HG02973 (cell line): ENCODE results near the gene TMIGD3.
"Not testable (repeated sequence)": the region's sequence is repeated elsewhere in the genome, so short reads cannot be mapped to it uniquely, and the experiment has no call there.

Experiments
- ATAC-seq: cut with Tn5 transposase; IDR thresholded peaks from one replicate; pipeline ENCODE4 v1.9.1; 2021; ENCODE audit warnings: moderate library complexity; ENCODE audit not compliant: unreplicated experiment

The TMIGD3 gene

DNA sequence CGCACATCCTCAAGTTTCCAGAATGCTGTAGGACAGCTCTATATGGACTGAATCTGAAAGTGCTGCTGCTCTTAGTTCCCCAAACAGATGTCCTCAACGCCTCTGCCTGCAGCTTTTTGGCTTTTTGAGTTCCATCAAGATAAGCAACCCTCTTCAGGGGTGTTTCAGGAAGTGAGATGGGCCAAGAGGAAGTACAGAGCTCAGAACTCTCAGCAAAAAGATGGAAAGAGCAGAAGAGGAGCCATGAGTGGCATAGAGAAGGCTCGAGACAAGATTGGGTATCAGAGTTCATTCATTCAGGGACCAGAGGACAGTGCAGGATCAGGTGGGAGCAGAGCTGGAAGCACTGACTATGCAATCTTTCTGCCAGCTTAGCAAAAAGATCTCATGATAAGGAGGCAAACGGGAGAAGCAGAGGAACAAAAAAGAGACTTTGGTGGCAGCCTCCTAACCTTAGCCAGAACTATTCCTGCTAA, at the start of gene TMIGD3, which contains the start of gene ADORA3:
Gene TMIGD3 (minus strand): TSS at position 49 of the 476 bp plus-strand sequence. CDS start 279 bp downstream, outside the sequence.
Gene ADORA3 (minus strand): TSS at position 49 of the 476 bp plus-strand sequence. CDS start 279 bp downstream, outside the sequence.
- no peak for ATAC-seq

- no peak for ATAC-seq
These were observed 49.8 kb upstream of the TMIGD3 start for GRCh38 chr1:111553196-111553595.

DNA sequence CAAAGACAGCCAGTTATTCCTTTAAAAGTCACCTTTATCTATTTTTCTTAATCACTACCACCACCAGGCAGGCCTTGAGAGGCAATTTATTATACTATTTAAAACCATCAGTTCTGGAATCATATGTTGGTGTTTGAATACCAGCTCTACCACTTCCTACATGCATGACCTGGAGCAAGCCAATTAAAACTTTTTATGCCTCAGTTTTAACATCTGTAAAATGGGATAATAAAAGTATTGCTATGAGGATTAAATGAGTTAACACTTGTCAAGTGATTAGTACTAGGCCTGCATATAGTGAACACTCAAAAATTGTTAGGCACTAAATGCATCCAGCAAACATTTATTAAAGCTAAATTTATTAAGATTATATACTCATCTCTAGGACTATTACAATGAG, 49.2 kb upstream of the TMIGD3 start:
- no peak for ATAC-seq

- no peak for ATAC-seq
These were observed 48.4 kb upstream of the TMIGD3 start for GRCh38 chr1:111551623-111552411.

DNA sequence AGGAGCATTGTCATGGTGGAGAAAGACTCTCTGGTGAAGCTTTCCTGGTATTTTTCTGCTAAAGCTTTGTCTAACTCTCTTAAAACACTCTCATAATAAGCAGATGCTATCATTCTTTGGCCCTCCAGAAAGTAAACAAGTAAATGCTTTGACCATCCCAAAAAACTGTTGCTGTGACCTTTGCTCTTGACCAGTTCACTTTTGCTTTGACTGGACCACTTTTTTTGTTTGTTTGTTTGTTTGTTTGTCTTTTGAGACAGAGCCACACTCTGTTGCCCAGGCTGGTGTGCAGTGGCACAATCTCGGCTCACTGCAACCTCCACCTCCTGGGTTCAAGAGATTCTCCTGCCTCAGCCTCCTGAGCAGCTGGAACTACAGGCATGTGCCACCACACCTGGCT, 44.4 kb upstream of the TMIGD3 start:
- not testable (repeated sequence) for ATAC-seq

GRCh38 chr1:111542187-111542586, 38.8 kb upstream of the TMIGD3 start:
- ATAC-seq: no peak

DNA sequence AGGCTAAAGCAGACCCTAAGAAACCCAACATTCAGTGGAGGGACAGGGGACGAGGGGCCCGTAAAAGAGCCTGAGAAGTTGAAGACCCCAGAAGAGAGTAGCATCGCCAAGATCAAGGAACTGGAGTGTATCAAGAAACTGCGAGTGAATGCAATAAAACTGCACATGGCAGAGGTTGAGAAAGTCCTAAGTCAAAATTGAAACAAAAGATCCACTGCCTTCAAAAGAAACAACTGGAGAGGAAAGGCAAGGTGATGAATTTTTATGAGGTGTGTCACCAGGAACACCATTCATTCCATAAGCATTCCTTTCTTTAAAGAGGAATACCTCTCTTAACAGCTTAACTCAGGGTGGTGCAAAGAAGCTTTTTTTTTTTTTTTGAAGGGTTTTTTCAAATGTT, 38.3 kb upstream of the TMIGD3 start:
- no peak for ATAC-seq

DNA sequence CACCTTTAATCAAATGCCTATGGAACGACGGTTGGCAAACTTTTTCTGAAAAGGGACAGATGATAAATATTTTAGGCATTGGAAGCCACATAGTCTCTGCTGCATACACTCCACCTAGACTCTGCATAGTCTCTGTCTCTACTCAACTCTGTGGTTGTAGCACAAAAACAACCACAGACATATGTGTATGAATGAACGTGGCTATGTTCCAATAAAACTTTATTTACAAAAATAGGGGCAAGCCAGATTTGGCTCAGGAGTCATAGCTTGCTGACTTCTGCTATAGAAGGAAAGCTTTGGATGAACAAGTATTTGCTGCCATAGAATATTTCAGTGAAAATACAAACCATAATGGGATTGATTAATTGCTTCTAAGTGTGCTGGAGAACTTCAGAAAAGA, 37.5 kb upstream of the TMIGD3 start:
- ATAC-seq: no peak

- ATAC-seq: no peak
These were observed 35.1 kb upstream of the TMIGD3 start for GRCh38 chr1:111538343-111539025.

GRCh38 chr1:111535256-111536191, 32.1 kb upstream of the TMIGD3 start:
- no peak for ATAC-seq

DNA sequence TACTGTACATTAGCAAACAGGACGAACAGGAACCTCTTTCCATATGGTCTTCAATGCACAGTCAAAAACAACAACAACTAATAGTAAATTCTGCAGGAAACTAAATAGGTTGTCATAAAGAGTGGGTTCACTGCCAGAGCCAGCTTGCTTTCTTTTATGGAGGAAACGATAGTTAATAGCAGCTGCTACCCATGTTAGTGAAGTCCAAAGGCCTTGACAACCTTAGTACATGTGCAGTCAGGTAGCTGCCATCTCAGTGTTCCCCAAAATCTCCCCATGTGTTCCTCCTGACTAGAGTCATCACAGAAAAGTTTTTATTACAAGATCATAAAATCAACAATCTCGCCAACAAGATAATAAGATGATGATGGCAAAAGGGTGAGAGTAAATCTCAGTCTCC, 16.6 kb upstream of the TMIGD3 start:
- no peak for ATAC-seq

DNA sequence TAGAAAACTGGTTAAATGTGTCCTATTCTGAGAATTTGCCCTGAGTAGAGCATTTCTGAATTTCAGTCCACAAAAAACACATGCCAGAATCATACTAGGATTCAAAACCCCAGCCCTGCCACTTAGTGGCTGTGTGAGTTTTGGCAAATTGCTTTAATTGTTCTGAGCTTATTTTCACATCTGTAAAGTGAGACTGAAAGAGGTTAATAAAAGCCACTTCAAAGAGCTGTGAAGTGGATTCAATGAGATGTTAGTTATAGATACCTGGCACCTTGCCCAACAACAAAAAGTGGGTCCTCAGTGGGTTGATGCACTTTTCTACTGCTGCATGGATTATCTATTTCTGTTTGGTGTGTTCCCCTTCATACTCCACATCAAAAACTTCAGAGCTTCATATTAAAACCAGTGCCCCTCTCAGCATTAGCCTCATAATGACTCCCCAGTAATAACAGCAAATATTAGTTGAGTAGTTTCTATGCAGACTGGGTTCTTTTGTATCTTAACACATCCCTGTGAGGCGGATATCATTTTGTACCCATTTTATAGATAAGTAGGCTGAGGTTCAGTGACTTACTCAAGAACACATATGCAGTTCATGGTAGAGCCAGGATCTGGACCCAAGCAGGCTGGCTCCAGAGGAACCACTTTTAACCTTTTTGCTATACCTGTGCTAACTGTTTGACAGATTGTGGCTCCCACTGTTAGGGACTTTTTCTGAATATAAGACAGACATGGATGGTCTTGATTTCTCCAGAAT, 14.2 kb upstream of the TMIGD3 start:
- no peak for ATAC-seq

- ATAC-seq: no peak
These were observed 12.6 kb upstream of the TMIGD3 start for GRCh38 chr1:111516005-111516535.

DNA sequence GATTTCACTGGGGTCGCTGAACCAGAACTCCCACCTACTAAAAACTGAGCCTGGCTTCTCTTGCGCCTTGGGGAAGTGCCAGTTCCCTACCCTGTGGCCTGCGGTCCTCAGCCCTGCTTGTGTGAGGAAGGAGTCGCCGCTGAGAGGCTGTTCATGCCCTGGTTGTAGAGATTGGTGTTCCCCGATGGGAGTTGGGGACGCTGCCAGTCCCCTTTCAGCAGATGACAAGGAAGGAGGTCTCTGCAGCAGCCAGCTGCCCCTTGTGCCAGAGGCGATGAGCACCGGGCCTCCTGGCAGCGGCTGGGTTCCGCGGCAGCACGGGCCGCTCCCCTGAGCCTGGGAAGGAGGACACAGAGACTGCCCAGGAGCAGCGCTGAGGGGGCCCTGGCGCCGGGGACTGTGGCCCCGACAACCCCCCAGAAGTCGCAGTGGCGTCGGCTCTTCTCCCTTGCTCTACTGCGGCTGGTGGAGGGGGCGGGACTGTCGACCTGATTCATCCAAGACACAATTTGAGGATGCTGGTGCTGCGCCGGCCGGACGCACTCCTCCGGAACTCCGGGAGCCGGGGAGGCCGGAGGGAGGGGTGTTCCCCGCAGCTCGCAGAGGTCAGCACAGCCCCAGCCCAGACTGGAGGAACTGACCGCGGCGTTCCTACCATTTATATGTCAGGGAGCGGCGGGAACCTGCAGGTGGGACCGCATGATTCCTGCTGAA, 12.0 kb upstream of the TMIGD3 start:
- no peak for ATAC-seq

DNA sequence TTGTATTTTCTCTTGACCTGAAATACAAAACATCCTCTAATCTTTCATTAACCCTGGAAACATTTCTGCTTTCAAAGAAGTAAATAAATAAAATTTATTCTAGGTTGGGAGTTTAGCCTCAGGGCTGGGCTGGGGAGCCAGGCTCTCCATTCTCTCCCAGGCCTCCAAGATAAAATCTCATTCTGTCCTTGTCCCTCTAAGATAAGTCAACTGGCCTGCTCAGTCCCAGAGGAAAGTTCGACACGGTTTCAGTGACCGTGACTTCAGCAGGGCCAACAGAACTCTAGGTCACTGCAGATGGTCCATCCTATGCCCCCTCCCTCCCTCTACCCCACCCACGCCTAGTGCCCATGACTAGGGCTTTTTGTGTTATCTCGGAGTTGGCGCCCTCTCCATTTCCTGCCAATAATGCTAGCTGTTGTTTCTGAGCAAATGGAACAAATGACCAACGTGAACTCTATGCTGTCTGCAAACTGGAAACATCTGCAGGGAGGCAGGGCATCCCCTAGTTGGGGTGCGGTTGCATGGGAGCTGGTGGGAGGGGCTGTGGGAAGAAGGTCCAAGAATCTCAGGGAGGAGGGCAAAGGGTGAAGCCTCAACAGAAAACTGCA, 10.1 kb upstream of the TMIGD3 start:
- no peak for ATAC-seq

DNA sequence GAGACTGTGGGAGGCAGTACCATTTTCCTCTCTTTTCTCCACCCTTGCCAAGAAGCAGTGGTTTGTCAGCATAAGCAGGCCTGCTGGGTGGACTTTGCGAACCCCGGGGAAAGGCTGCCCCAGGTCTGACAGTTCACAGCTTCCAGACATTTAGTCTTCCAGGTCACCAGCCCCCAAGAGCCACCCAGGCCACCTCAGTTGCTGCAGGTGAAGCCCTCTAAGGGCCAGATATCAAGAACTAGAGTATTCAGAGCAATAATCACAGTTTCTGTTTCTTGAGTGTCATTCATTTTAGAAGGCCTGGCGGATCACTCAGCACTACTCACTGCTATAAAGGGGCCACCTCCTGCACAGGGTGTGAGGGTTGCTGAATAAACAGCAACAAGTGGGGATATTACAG, 9.5 kb upstream of the TMIGD3 start:
- no peak for ATAC-seq

- ATAC-seq: no peak
These were observed 8.9 kb upstream of the TMIGD3 start for GRCh38 chr1:111512132-111512889.

DNA sequence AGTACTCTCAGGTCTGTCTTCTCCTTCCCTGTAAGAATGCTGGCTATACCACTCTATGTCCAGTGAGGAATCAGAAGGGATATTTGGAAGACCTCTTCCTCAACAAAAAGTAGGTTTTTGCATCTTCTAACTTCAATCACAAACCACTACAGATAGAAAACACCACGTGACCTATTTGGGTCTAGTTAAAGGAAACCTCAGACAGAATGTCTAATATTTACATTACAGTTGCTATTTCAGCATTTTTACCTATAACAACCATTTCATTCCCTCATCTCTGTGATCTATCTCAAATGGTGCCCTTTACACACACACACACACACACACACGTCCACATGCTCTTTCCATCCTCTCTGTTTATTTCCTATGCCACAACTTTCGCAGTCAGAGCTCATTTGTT, 7.9 kb upstream of the TMIGD3 start:
- no peak for ATAC-seq
